ENCODE data around the gene TUBG1. TPM values are rescaled to one million over a fixed set of nuclear protein-coding genes. Genes with fewer than 3 reads are reported as not detected.

The TUBG1 gene
- total RNA-seq, 1 experiment from 2014 or later = 133 TPM

GRCh38 chr17:42577532-42578281, 31.8 kb upstream of the TUBG1 start, which contains the start of gene PSMC3IP:
Gene PSMC3IP (minus strand): TSS chr17:42577729. CDS start chr17:42577686, 43 bp downstream.
- peak; percentile 54 for TF ChIP-seq CTCF (IDR thresholded peaks at IDR 0.05; ENCODE audit: unreplicated experiment)
- peak; percentile 98 for DNase-seq
- no peaks in the 10 kb centered on the region for H3K9me3 Mint-ChIP-seq (ENCODE audit: low read depth, unreplicated experiment)
- H3K27me3 Mint-ChIP-seq (ENCODE audit: unreplicated experiment) = no peaks in the 10 kb centered on the region
- peaks cover 86% of the 10 kb centered on the region for H3K36me3 Mint-ChIP-seq (ENCODE audit: insufficient read depth, unreplicated experiment)
- BruUV-seq (replicated peaks) = TSS peak; percentile 69
- H3K27ac Mint-ChIP-seq (ENCODE audit: unreplicated experiment) = peak within 1 kb of the TSS; percentile 75
- CTCF ChIA-PET = interaction anchor here (0.5 to 2.7 kb wide), 36 partner anchors 8 to 1622 kb away, joined by 3 to 66 read pairs (median 4); partner anchors contain the start of genes ATXN7L3, BECN1, CNTD1 and CNTNAP1
- intact Hi-C loops (cut with micrococcal nuclease; ENCODE audit: unreplicated experiment) = loop anchor here (1.0 to 5.0 kb wide), 2 partner anchors 100 to 186 kb away; partner anchors contain the start of gene PLEKHH3
- H3K4me3 Mint-ChIP-seq (ENCODE audit: low read depth, unreplicated experiment) = peak within 1 kb of the TSS; percentile 82
- peaks cover 46% of the 10 kb centered on the region for H3K4me1 Mint-ChIP-seq (ENCODE audit: low read depth, unreplicated experiment)

DNA sequence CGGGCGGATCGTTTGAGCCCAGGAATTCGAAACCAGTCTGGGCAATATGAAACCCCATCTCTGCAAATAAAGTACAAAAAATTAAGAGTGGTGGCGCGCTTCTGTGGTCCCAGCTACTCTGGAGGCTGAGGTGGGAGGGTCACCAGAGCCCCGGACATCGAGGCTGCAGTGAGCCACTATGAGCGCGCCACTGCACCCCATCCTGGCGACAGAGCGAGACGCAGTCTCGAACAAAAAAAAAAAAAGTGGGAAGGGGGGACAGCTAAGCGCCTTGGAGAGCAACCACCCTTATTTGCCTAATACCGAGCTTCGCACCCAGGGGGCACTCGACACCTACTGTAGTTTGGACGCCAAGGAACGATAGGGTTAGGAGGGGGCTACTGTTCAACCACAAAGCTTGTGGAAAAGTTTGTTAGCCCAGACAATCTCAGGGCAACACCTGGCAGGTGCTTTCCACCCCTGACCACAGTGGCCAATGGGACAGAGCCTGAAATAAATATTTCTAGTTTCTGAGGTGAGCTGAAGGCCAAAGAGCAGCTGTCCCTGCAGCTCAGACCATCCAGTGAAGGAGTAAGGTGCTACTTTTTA, 31.1 kb upstream of the TUBG1 start:
- intact Hi-C loops (cut with micrococcal nuclease; ENCODE audit: unreplicated experiment) = loop anchor here (1.0 to 5.0 kb wide), 2 partner anchors 99 to 185 kb away; partner anchors contain the start of gene PLEKHH3
- Mint-ChIP-seq H3K36me3 (ENCODE audit: insufficient read depth, unreplicated experiment) (peaks cover 82% of the 10 kb centered on the region), H3K9me3 (ENCODE audit: low read depth, unreplicated experiment) (no peaks in the 10 kb centered on the region), H3K27me3 (ENCODE audit: unreplicated experiment) (no peaks in the 10 kb centered on the region), H3K4me1 (ENCODE audit: low read depth, unreplicated experiment) (peaks cover 40% of the 10 kb centered on the region), H3K27ac (ENCODE audit: unreplicated experiment) (peak overlapping the region; percentile 75), H3K4me3 (ENCODE audit: low read depth, unreplicated experiment) (peak overlapping the region; percentile 82)
- no TSS peak for BruUV-seq (replicated peaks)
- DNase-seq = peak; percentile 92
- TF ChIP-seq CTCF (IDR thresholded peaks at IDR 0.05; ENCODE audit: unreplicated experiment) = peak; percentile 95
- CTCF ChIA-PET = interaction anchor here (0.5 to 2.7 kb wide), 34 partner anchors 8 to 420 kb away, joined by 3 to 66 read pairs (median 4); partner anchors contain the start of genes BECN1, CNTD1, CNTNAP1 and COA3

DNA sequence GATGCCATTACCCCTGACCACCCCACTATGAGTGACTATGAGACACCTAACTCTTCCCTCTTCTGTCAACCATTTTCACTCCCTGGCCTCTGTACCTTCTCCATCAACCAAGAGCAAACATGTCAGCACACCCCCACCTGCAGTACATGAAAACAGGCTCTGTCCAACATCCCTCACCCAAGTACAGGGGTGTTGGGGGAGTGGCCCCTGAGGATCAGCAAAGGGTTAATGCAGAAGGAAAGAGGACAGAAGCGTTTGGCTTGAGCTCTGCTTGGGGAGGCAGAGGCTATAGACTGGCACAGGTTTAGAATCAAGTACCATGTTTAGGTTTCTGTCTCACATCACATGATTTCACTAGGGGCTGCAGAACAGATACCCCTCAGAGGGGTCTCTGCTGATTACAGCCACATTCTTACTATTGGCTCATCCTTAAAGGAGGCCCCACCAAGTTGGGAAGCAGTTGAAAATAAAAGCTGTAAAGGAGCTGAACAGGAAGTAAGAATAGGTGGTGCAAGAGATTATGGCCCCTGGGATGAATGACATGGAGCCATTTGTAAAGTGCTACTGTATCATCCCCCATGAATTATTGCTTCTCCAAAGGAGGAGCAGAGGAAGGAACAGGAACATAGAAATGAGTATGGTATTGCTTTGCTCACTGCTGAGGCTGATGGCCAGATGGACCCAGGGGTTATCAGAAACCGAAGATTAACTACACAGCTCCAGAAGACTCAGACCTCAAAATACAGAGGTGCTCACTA, 29.5 kb upstream of the TUBG1 start:
- peaks cover 35% of the 10 kb centered on the region for H3K4me1 Mint-ChIP-seq (ENCODE audit: low read depth, unreplicated experiment)
- intact Hi-C loops (cut with micrococcal nuclease; ENCODE audit: unreplicated experiment) = loop anchor here (5.0 kb wide), 1 partner anchor 97 kb away; the partner anchor contains the start of gene PLEKHH3
- peaks cover 79% of the 10 kb centered on the region for H3K36me3 Mint-ChIP-seq (ENCODE audit: insufficient read depth, unreplicated experiment)

More for the DNA sequence above, 29.5 kb upstream of the TUBG1 start:
- TF ChIP-seq CTCF (IDR thresholded peaks at IDR 0.05; ENCODE audit: unreplicated experiment) = no peak
- Mint-ChIP-seq H3K4me3 (ENCODE audit: low read depth, unreplicated experiment) (no peak overlapping the region), H3K9me3 (ENCODE audit: low read depth, unreplicated experiment) (no peaks in the 10 kb centered on the region), H3K27ac (ENCODE audit: unreplicated experiment) (no peak overlapping the region), H3K27me3 (ENCODE audit: unreplicated experiment) (no peaks in the 10 kb centered on the region)
- no TSS peak for BruUV-seq (replicated peaks)
- CTCF ChIA-PET = interaction anchor here (1.1 kb wide), 1 partner anchor 184 kb away, joined by 4 read pairs; no protein-coding TSS in a partner anchor
- no peak for DNase-seq
